Muscle of back (tissue), 11 donors: Measurements from ENCODE around the gene PROX2. TPM values are rescaled to one million over a fixed set of nuclear protein-coding genes. Genes with fewer than 3 reads are reported as not detected.

Experiments
- DNase-seq, 3 donors: peaks; one replicate each; pipeline versions ENCODE4 v3.0.0 to v3.0.0-alpha.2; 2013
- polyA plus RNA-seq, 10 donors: library from polyadenylated mRNA; unstranded; fragments of 120-200 nt; gene quantifications; one replicate each; pipeline ENCODE4 v1.2.1, GENCODE V29; 2013; ENCODE audit not compliant: insufficient read length in 10 of 10

PROX2 gene
- polyA plus RNA-seq, 10 donors, result 0.08 to 1.3 (median 0.32) TPM

DNA sequence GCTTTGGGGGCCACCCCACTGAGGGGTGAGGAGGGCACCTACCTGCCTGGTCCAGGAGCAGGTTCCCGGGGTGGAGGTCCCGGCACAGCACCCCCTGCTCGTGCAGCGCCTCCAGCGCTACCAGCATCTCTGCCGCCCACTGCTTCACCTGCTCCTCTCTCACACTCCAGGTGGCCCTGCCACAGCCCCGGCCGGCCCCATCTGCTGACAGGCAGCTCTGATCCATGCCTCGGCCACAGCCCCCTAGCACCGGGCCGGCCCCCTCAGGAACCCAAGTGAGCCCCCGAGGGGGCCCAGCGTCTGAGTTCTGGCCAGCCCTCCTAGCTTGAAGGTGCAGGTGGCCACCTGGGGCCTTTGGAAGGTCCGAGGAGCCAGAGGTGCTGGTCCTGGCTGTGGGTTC, 33.6 kb upstream of the PROX2 start:
- DNase-seq, result no peak

DNA sequence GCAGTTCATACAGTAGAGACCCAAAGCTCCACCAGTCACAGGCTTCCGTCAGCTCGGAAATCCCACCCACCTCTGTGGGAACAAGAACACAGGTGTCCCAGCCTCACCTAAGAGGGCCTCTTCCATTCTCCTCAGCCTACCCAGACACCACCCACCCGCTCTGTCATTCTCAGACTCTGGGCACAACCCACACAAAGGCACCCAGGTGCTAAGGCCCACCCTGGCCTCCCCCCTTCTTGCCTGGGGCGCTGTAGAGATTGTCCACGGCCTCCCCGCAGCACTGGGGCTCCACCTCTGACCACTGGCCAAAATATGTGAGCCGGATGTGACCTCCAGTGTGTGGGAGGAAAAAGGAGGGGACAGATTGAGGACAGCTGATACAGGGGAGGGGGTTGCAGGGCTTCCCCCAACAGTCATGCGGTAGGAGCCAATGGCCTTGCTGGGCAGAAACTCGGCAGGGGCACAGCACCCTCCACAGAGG, 33.0 kb upstream of the PROX2 start:
- no peak for DNase-seq

DNA sequence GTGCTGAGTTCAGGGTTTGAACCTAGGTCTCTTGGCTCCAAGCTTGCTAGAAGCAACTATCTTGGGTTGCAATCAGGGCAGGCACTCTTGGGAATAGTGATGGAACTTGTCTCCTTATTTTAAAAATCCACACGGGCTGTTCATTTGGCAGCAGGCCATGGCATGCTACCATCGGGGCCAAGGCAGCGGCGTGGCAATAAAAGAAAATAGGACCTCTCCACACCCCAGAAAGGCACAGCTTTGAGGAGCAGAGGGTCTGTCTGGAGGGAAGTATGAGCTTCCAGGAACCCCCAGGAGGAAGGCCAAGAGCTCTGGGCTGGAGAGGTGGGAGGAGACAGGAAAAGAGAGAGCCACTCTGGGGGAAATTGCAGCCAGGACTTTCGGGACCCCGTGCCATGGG, 31.8 kb upstream of the PROX2 start:
- DNase-seq, result no peak

GRCh38 chr14:74906925-74907521, 31.1 kb upstream of the PROX2 start:
- no peak for DNase-seq

- DNase-seq, result peak in 2 of 3 donors; percentile 71 to 76
These were observed 29.7 kb upstream of the PROX2 start for GRCh38 chr14:74905595-74906142.

DNA sequence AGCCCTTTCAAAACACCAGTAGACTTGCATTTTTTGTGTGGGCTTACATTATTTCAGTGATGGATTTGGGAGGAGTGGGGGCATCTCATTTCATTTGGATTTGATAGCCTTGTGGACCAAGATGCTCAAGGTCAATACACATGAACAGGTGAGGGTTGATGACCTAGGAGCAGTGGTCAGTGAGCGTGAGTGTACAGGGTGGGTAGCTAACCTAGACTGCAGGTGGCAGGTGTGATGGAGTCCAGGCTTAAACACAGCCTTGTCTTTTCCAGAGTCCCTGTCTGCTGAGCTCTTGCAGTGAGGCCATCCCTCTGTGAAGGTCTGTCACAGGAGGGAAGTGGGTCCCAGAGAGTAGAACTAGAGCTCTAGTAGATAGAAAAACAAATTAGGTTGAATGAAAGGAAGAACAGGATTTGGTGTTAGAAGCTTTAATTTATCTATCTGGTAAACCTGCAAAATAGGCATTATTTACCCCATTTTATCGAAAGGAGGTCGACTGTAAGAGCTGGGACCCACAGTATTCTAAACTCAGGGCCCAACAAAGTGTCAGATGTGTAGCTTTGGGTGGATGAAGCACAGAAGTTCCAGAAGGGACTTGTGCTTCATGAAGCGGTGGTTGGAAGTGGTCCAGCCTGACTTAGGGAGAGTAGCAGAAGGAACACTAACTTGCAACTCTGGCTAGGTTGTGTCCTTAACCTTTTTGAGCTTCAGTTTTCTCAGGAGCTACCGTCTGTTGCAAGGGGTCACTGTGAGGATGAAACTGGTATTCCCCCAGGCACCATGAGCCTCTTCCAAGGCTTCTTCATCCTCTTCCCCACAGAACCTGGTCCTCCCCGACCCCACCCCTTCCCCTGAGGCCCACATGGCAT, 28.9 kb upstream of the PROX2 start:
- DNase-seq, result no peak

- DNase-seq, result no peak
These were observed 27.2 kb upstream of the PROX2 start for GRCh38 chr14:74902941-74903705.

DNA sequence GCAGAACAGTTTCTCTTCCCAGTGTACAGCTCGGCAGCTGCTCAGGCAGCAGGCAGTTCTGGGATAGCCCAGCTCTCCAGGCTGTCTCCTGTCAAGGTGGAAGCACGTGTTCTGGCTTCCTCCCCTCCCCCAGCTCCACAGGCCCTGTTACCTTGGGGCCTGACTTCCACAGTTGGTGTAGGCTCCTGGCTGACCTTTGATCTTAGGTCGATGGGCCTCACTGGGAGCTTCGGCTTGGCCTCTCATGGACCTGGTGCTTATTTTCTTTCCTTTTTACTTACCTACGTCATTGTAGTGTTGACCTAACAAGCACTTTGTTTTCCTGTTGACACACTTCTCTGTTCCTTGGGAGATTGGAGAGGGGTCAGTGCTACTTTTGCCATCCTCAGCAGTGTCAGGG, 22.7 kb upstream of the PROX2 start:
- DNase-seq, result no peak

DNA sequence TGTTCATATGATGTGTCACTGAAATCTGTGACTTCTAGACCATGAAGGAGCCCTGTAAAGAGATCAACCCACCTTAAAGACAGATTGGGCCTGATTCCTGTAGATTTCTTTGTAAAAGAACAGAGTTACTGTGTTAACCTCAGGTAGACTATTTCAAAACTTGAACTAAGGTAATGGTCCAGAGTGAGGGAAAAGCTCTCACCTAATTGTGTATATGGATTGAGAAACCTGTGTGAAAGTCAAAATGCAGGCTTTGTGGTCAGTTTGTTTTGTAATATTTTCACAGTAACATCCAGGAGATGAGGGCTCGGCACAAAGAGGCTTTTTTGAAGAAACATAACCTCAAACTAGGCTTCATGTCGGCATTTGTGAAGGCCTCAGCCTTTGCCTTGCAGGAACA, 22.1 kb upstream of the PROX2 start:
- DNase-seq, result no peak

DNA sequence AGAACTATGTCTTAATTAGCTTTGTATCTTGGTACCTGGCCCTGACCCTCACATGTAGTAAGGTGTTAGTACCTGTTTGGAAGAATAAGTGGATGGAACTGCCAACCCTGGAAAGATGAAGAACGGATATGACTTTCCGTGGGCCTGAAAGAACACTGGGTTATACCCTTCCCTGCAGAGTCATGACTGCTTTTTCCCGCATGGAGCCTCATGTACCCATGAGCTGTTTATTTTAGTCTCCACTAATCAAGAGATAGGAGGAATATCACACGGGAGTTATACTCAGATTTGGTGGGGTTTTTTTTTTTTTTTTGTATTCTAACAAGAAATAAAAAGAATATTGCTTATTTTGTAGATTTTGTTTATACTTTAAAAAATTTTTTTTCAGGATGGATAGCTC, 21.7 kb upstream of the PROX2 start:
- no peak for DNase-seq

GRCh38 chr14:74896400-74896799, 20.5 kb upstream of the PROX2 start:
- no peak for DNase-seq

GRCh38 chr14:74893614-74894091, 17.7 kb upstream of the PROX2 start:
- no peak for DNase-seq

- DNase-seq, result no peak
These were observed 16.8 kb upstream of the PROX2 start for GRCh38 chr14:74892745-74893144.

- no peak for DNase-seq
These were observed 15.9 kb upstream of the PROX2 start for GRCh38 chr14:74891870-74892269.

GRCh38 chr14:74890262-74890661, 14.3 kb upstream of the PROX2 start:
- no peak for DNase-seq

GRCh38 chr14:74888164-74889158, 12.5 kb upstream of the PROX2 start:
- no peak for DNase-seq

GRCh38 chr14:74886001-74886400, 10.1 kb upstream of the PROX2 start:
- DNase-seq, result peak in 1 of 3 donors; percentile 87

DNA sequence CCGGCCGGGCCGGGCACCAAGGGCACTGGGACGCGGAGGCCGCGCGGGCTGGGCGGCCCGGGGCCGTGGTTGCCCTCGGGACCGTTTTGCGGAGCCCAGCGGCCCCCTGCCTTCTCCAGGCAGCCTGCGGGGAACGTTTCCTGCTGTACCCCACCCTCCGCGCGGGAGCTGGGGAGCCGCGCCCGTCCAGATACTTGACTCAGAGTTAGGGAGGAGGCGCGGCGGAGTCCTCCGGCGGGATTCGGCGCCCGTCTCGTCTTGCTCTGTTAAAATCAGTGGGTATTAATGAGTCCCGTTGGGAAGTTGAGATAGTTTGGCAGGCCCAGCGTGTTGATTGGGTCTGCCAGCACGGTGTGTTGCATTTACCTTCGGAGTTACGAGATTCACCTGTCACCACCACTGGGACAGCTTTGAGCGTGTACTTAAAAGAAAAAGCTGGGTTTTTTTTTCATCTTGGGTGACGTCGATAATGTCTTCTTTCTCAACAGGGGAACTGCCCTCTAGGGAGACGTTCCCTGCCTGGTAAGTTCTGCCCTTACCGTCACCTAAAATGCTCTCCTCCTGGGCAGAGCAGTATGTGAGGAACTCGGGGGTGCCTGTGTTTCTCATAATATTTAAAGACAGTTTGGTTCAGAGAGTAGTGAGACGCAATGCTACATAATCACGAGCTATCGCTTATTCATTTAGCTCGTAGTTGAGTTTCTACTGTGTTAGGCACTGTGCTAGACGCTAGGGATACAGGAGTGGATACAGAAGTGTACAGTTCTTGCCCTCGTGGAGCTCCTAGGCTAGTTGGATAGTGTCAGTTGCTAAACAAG, 6.4 kb upstream of the PROX2 start:
- no peak for DNase-seq

GRCh38 chr14:74881431-74882102, 5.6 kb upstream of the PROX2 start, which contains the start of gene DLST:
Gene DLST, plus strand, starts transcription at chr14:74881916. Its CDS starts 38 bp downstream, at chr14:74881954.
- DNase-seq, result peak; percentile 84 to 95 (median 91)
